Keratinocyte (primary cell): ENCODE results near the gene PYDC1. TPM values are rescaled to one million over a fixed set of nuclear protein-coding genes. Genes with fewer than 3 reads are reported as not detected.

ENCODE experiments used
- DNase-seq: peaks from one replicate; pipeline ENCODE4 v3.0.0-alpha.2; 2011; ENCODE audit warnings: low read depth, missing footprints, low spot score
- FAIRE-seq: peaks from 2 replicates; lab custom pipeline; 2011; peaks lifted over from hg19 to GRCh38; lab: Jason Lieb, UNC
- H2AFZ ChIP-seq: 2 replicates; pipeline ENCODE4 v1.6.0; 2012; ENCODE audit warnings: low read length, control low read depth, inconsistent platforms; ENCODE audit not compliant: control insufficient read depth
- H3K27ac ChIP-seq: 2 replicates; pipeline ENCODE4 v1.5.1; 2011; ENCODE audit warnings: low read length; ENCODE audit not compliant: control insufficient read depth, insufficient read depth
- H3K27me3 ChIP-seq: 3 replicates; pipeline ENCODE4 v1.6.0; 2011; ENCODE audit warnings: low read length; ENCODE audit not compliant: control insufficient read depth, insufficient read depth; ENCODE audit errors: extremely low read depth
- H3K36me3 ChIP-seq, 2 experiments: 2 replicates in 1 of 2; 3 replicates in 1 of 2; pipeline ENCODE4 v1.5.1; 2011; ENCODE audit warnings: low read length in 2 of 2, mild to moderate bottlenecking in 1 of 2; ENCODE audit not compliant: control insufficient read depth in 2 of 2, insufficient read depth in 2 of 2; ENCODE audit errors: extremely low read depth in 1 of 2
- H3K4me1 ChIP-seq: 3 replicates; pipeline ENCODE4 v1.5.1; 2011; ENCODE audit warnings: low read length; ENCODE audit not compliant: control insufficient read depth, insufficient read depth; ENCODE audit errors: extremely low read depth
- H3K4me2 ChIP-seq: 3 replicates; pipeline ENCODE4 v1.6.0; 2011; ENCODE audit warnings: low read depth, low read length; ENCODE audit not compliant: control insufficient read depth, insufficient read depth; ENCODE audit errors: extremely low read depth
- H3K4me3 ChIP-seq, 3 experiments: fragments of 200-600 bp in 1 of 3; sonication (generic) in 1 of 3; 2 replicates in 2 of 3; 3 replicates in 1 of 3; pipeline ENCODE4 v1.5.1; 2011 to 2016; ENCODE audit warnings: low read length in 3 of 3, mild to moderate bottlenecking in 3 of 3, control low read depth in 2 of 3, inconsistent platforms in 1 of 3, low read depth in 1 of 3, mixed read lengths in 1 of 3, mixed run types in 1 of 3, moderate library complexity in 1 of 3; ENCODE audit not compliant: control insufficient read depth in 2 of 3, insufficient read depth in 2 of 3; ENCODE audit errors: extremely low read depth in 1 of 3
- H3K79me2 ChIP-seq: 2 replicates; pipeline ENCODE4 v1.6.0; 2012; ENCODE audit warnings: low read length; ENCODE audit not compliant: control insufficient read depth, insufficient read depth
- H3K9ac ChIP-seq: 3 replicates; pipeline ENCODE4 v1.6.0; 2011; ENCODE audit warnings: low read length; ENCODE audit not compliant: control insufficient read depth, insufficient read depth; ENCODE audit errors: extremely low read depth
- H3K9me1 ChIP-seq: 3 replicates; pipeline ENCODE4 v1.6.0; 2011; ENCODE audit warnings: low read length; ENCODE audit not compliant: control insufficient read depth, insufficient read depth; ENCODE audit errors: extremely low read depth
- H3K9me3 ChIP-seq: 2 replicates; pipeline ENCODE4 v1.5.1; 2012; ENCODE audit warnings: low read depth, low read length; ENCODE audit not compliant: control insufficient read depth
- H4K20me1 ChIP-seq: 3 replicates; pipeline ENCODE4 v1.6.0; 2011; ENCODE audit warnings: low read length; ENCODE audit not compliant: control insufficient read depth, insufficient read depth; ENCODE audit errors: extremely low read depth
- CTCF ChIP-seq, 3 experiments: IDR thresholded peaks in 1 of 3; conservative IDR thresholded peaks in 1 of 3; optimal IDR thresholded peaks in 1 of 3; 2 replicates in 2 of 3; 3 replicates in 1 of 3; pipeline versions ENCODE3 to v1.5.1; 2011; ENCODE audit warnings: low read length in 3 of 3, mild to moderate bottlenecking in 3 of 3, moderate library complexity in 2 of 3, control low read depth in 1 of 3, inconsistent platforms in 1 of 3; ENCODE audit not compliant: insufficient read depth in 2 of 3; ENCODE audit errors: extremely low read depth in 1 of 3
- EZH2 ChIP-seq: IDR thresholded peaks from one replicate; pipeline ENCODE4 v1.6.1; 2012; ENCODE audit warnings: inconsistent platforms, mild to moderate bottlenecking, low read length, moderate library complexity
- dilution Hi-C: fragments of 300-500 bp; cut with MboI; formaldehyde crosslinking; loops from one replicate; pipeline ENCODE4 v1.7.0; 2020; ENCODE audit warnings: low sequenced_read_pairs; ENCODE audit not compliant: extremely low pct_ligation_motif_present
- polyA plus RNA-seq, 5 experiments: library from polyadenylated mRNA; depleted of rRNA in 3 of 5; stranded (reverse) in 3 of 5; stranded (forward) in 1 of 5; unstranded in 1 of 5; fragments of >200 nt; gene quantifications; 1 replicate in 1 of 5; 2 replicates in 3 of 5; 3 replicates in 1 of 5; pipeline versions ENCODE4 v1.2.1 to v1.2.3, GENCODE V29; 2011 to 2012; ENCODE audit warnings: missing spikeins in 2 of 5, low read depth in 1 of 5, low replicate concordance in 1 of 5

PYDC1 gene
- polyA plus RNA-seq, 1 donor (not counting 4 experiments of a cell fraction or from before 2014, with no cell fraction given), result not detected

- H3K79me2 ChIP-seq, result peaks cover 6% of the 10 kb centered on the region
- no peak overlapping the region for H3K4me2 ChIP-seq
- peaks cover 33 to 62% of the 10 kb centered on the region in 2 experiments for H3K36me3 ChIP-seq
- H3K9me1 ChIP-seq, result no peaks in the 10 kb centered on the region
- H3K27me3 ChIP-seq, result no peaks in the 10 kb centered on the region
- dilution Hi-C loops, result no loop called here
- H3K9me3 ChIP-seq, result no peaks in the 10 kb centered on the region
- FAIRE-seq, result no peak
- no peak for DNase-seq
- H3K4me1 ChIP-seq, result no peaks in the 10 kb centered on the region
- no peak overlapping the region for H2AFZ ChIP-seq
- no peak overlapping the region for H3K4me3 ChIP-seq
- no peak for TF ChIP-seq CTCF (optimal IDR thresholded peaks at IDR 0.05 in 1 of 3, IDR thresholded peaks at IDR 0.05 in 1 of 3, conservative IDR thresholded peaks at IDR 0.05 in 1 of 3; ENCODE audit: extremely low read depth in 1 of 3, insufficient read depth in 2 of 3, low read length in 3 of 3)
- no peak for TF ChIP-seq EZH2
- H3K27ac ChIP-seq, result no peak overlapping the region
- peaks cover 26% of the 10 kb centered on the region for H4K20me1 ChIP-seq
- H3K9ac ChIP-seq, result no peak overlapping the region
Observed at GRCh38 chr16:31194898-31195297, 22.0 kb downstream of the PYDC1 start.

- peaks cover 8% of the 10 kb centered on the region for H3K79me2 ChIP-seq
- H2AFZ ChIP-seq, result no peak overlapping the region
- no peaks in the 10 kb centered on the region for H3K9me1 ChIP-seq
- dilution Hi-C loops, result no loop called here
- H3K4me1 ChIP-seq, result no peaks in the 10 kb centered on the region
- no peak overlapping the region for H3K27ac ChIP-seq
- H3K36me3 ChIP-seq, result peaks cover 40 to 71% of the 10 kb centered on the region in 2 experiments
- H3K4me2 ChIP-seq, result no peak overlapping the region
- no peaks in the 10 kb centered on the region for H3K27me3 ChIP-seq
- no peak for FAIRE-seq
- no peak for DNase-seq
- TF ChIP-seq EZH2 (no peak), CTCF (optimal IDR thresholded peaks at IDR 0.05 in 1 of 3, IDR thresholded peaks at IDR 0.05 in 1 of 3, conservative IDR thresholded peaks at IDR 0.05 in 1 of 3; ENCODE audit: extremely low read depth in 1 of 3, insufficient read depth in 2 of 3, low read length in 3 of 3) (no peak)
- H3K9ac ChIP-seq, result no peak overlapping the region
- no peaks in the 10 kb centered on the region for H3K9me3 ChIP-seq
- H4K20me1 ChIP-seq, result peaks cover 26% of the 10 kb centered on the region
- no peak overlapping the region for H3K4me3 ChIP-seq
Observed at GRCh38 chr16:31193874-31194273, 23.1 kb downstream of the PYDC1 start.
